GM19023 (cell line): ENCODE measurements around the gene NSUN3.
"Not testable (repeated sequence)": the region's sequence is repeated elsewhere in the genome, so short reads cannot be mapped to it uniquely, and the experiment has no call there.

ENCODE experiments used
- ATAC-seq: cut with Tn5 transposase; IDR thresholded peaks from one replicate; pipeline ENCODE4 v1.9.1; 2021; ENCODE audit warnings: mild to moderate bottlenecking, moderate library complexity; ENCODE audit not compliant: unreplicated experiment

NSUN3 gene

GRCh38 chr3:94062513-94063404 is at the start of gene NSUN3, which contains the start of gene DHFR2:
Gene NSUN3, plus strand, starts transcription at chr3:94063061. Its CDS starts 66 bp downstream, at chr3:94063127.
Gene DHFR2, minus strand, starts transcription at chr3:94062916. Its CDS starts 1,405 bp downstream, at chr3:94061511.
- peak; percentile 95 for ATAC-seq

DNA sequence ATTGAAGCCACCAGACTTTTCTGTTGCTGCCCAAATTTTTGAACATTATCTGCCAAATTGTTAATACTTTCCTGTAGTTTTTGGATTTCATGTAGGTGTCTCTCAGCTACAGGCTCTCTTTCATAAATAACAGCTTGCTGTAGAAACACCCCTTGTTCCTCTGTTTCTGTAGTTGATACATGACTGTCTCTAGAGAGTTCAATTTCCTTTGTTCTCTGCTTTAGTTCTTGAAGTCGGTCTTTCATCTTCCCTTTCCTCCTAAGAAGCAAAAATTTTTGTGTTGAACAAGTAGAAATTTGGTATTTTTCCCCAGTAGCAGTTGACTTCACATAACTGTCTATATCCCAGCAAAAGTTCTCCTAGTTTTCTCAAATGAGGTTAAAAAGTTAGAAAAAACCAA is 47.8 kb upstream of the NSUN3 start:
- no peak for ATAC-seq

DNA sequence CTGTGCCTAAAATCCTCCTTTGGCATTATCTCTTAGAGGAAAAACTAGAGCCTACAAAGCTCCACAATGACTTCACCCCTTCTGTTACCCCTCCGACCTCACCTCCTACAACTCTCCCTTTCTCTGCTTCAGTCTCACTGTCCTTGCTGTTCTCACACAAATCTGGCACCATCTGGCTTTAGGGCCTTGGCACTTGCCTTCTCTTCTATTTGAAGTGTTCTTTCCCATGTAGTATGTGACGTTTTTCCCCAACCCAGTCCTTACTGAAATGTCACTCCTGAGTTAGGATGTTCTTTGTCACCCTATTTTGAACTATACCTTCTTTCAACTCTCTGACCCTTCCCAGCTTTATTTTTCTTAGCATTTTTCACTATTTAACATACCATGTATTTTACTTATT is 43.2 kb upstream of the NSUN3 start:
- no peak for ATAC-seq

GRCh38 chr3:94020293-94020692 is 42.6 kb upstream of the NSUN3 start:
- ATAC-seq: no peak

GRCh38 chr3:94024385-94024784 is 38.5 kb upstream of the NSUN3 start:
- no peak for ATAC-seq

- no peak for ATAC-seq
These were observed 36.2 kb upstream of the NSUN3 start for GRCh38 chr3:94026623-94027022.

GRCh38 chr3:94028093-94028837 is 34.6 kb upstream of the NSUN3 start, which contains the start of gene STX19:
Gene STX19, minus strand, starts transcription at chr3:94028597. Its CDS starts 13,328 bp downstream, at chr3:94015269.
- ATAC-seq: no peak

GRCh38 chr3:94036909-94037507 is 25.9 kb upstream of the NSUN3 start:
- ATAC-seq: peak; percentile 80

- no peak for ATAC-seq
These were observed 19.6 kb upstream of the NSUN3 start for GRCh38 chr3:94043285-94043684.

- not testable (repeated sequence) for ATAC-seq
These were observed 18.5 kb upstream of the NSUN3 start for GRCh38 chr3:94044100-94044936.

DNA sequence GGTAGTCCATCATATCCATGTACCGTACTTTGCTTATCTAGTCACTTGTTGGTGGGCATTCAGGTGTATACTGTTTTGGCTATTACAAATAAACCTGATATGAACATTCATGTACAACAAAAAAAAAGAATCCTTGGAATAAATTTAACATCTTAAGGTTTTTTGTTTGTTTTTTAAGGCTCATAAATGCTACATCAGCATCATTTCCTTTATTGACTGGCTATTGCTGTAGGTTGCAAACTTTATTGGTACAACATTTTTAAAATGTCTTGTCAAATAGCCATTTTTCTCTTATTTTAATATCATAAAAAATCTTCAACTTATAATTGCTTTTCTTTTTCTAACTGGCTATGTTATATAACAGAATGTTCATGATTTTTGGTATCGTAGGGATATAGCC is 16.3 kb upstream of the NSUN3 start:
- no peak for ATAC-seq

DNA sequence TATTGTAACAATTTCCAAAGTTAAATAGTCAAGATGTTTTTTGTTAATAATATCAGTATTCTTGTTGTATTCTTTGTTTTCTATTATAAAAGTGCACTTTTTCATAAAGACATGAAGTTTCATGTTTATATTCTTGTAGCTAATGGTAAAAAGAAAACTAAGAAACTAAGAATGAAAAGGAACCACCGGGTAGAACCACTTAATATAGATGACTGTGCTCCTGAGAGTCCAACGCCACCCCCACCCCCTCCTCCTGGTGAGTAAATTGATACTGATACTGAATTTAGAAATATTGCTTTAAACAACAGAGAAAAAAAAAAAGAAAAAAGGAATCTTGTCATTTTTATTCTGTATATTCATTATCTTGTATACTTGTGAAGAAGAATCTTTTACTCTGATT is 13.6 kb upstream of the NSUN3 start:
- no peak for ATAC-seq

DNA sequence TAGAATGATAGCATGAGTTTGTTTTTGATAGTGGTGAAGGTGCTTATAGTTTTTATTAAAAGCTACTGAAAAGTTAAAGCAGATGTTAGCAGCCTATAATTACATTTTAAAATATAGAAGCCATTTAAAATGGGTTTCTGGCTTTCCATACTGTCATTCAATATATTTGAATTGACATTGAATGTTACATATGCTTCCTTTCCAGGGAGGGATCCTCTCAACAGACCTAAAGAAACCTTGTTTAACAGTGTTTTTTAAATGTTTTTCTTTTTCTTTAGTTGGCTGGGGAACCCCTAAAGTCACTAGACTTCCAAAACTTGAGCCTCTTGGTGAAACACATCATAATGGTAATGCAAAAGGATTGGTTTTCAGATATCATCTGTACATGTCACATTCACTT is 12.3 kb upstream of the NSUN3 start:
- no peak for ATAC-seq

DNA sequence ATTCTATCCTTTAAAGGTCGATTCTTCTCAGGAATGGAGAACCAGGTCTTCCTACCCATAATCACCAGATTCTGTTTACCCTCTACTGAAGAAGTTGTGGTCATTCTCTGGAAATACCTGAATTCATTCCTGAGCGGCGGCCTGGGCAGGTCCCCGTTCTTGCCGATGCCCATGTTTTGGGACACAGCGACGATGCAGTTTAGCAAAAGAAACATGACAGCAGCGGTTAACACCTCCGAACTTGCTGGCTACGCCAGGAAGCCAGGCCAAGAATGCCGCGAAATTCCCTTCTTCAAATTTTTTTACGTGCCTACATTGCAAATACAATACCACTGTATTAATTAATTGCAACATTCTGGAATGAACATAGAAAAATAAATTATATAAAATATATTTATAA is 1.6 kb upstream of the NSUN3 start:
- ATAC-seq: no peak

GRCh38 chr3:94063496-94064119 is 747 bp downstream of the NSUN3 start:
- no peak for ATAC-seq

DNA sequence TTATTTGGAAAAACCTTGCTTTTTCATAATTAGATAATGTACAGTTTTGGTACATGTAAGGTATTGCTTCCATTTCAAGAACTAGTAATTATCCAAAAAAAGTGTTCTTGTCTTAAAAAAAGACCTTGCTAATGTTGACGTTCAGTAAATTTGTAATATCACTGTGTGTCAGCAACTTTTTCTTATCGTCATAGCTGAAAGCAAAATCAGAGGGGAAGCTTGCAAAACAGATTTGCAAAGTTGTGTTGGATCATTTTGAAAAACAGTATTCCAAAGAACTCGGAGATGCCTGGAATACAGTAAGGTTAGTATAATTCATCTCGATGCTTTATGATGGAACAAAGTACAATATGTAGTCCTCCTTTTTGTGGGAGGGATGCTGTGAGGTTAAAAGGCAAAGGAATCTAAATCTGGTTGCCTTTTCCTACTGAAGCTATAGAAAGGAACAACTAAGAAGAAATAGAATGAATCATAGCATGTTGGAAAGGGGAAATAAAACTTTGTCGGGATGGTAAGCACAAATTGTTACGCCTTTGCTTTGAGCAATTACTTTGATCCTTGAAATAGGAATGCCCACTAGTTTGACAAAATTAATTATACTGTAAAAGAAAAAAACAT is 1.5 kb downstream of the NSUN3 start:
- ATAC-seq: no peak

DNA sequence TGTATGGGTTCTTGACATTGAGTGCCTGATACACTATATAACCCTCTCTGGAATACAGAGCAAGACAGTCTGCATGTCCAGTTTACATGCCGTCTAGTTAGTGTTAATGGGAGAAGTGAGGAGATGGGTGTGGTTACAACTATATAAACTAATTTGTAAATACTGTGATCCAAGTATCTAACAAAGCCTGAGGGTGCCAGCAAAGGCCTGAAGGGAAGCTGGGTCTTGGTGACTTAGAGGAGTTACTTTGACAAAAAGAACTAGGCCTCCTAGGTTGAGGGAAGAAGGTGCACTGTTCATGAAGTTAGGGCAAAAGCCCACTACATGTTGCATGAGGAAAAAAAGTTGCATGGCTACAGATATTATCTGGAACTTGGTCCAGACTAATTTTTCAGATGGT is 2.3 kb downstream of the NSUN3 start:
- no peak for ATAC-seq

DNA sequence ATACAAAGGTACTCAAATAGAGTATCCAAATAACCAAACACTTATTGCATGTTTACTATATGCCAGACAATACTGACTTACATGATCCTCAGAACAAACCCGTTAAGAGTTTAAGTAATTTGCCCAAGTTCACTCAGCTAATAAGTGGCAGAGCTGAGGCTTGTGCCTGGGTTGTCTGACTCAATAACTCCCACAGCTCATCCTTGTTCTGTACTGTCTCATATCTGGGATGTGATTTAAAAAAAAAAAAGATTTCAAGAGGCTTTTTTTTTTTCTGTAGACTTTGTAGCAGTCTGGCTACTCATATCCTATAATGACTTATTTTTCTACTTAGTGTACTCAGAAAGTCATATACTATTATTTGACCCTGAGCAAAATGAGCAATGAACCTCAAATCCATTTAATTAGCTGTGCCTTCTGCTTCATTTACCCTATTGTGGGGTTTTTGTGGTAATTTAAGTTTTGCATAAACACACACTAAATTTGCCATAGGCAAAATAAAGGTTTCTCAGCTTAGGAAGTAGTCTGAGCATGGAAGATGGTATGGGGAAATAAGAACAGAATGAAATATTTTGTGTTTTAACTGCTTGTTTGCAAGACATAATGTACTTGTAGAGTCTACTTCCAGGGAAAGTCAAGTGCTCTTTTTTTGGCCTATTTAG is 3.1 kb downstream of the NSUN3 start:
- ATAC-seq: no peak
